NCI-H1694 (cell line): ENCODE results near the gene TMEM54.

ENCODE experiments used
- DNase-seq: peaks from one replicate; lab custom pipeline; 2025; lab: John Stamatoyannopoulos, UW

Gene TMEM54

DNA sequence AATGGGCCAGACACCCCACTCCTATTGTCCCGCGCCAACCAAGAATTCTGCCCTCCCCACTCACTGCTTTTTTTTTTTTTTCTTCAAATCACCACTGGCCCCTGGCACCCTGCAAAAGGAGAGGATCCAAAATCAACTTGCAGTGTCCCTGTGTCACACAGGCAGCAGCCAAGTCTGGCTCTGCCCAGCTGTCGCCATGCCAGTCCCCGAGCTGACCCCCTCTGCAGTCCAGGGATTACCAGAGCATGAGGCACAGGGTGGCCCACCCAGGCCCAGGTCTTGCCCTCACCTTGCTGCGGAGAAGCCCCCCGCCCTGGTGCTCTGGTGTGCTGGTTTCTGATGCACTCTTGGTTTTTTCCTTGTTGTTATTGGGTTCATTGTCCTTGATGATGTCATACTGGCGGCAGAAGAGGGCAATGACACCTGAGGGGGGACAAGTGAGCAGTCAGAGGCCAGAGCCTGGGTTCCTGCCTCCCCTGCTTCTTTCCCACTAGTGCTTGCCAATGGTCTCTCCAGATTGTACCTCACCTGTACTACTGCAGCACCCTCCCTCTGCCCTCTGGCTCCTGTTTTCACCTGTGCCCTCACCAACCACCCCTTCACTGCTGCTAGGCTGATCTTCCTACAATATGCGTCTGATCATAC is 36.7 kb downstream of the TMEM54 start:
- DNase-seq = no peak

DNA sequence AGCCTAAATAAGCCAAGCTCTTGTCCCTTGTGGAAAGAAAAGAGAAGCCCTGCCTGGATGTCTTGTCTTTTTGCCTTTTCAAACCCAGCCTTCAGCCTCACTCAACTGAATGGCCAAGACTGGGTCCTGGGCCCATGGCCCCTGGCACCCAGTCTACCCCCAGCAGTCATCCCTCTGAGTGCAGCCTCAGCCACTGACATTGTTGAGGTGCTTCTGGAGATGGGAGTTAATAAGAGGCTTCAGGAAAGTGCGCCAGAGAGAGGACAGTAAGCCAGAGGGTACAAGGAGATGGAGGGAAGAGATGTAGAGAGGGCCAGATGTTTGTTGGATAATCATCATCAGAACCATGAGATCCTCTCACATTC is 37.3 kb downstream of the TMEM54 start:
- no peak for DNase-seq

DNA sequence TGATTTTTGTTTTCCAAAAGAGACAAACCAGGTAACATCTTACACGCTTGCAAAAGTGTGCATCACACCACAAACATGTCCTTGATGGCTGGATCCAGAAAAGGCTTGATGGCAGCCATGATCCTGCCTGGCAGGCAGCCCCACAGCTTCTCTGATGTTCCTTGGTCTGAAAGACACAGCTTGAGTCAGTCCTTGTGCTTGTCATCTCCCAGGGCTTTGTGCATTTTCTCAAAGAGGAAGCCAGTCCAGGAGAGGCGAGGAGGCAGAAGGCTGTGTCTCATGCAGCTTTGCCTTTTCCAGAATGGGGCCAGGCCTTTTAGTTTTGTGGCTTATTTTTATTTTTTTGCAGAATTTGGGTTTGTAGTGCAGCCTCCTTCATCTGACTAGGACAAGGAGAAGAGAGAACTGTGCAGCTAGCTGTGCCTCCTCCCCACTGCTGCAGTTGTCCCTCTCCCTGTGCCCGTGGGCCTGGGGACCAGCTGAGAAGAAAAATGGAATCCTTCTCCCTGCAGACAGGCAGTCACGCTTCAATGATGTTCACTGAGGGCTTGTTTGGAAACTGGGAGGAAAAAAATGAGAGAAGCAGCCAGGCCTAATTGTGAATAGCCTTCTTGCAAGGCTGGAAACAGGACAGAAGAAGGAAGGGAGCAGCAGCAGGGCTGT is 37.8 kb downstream of the TMEM54 start:
- DNase-seq = no peak

DNA sequence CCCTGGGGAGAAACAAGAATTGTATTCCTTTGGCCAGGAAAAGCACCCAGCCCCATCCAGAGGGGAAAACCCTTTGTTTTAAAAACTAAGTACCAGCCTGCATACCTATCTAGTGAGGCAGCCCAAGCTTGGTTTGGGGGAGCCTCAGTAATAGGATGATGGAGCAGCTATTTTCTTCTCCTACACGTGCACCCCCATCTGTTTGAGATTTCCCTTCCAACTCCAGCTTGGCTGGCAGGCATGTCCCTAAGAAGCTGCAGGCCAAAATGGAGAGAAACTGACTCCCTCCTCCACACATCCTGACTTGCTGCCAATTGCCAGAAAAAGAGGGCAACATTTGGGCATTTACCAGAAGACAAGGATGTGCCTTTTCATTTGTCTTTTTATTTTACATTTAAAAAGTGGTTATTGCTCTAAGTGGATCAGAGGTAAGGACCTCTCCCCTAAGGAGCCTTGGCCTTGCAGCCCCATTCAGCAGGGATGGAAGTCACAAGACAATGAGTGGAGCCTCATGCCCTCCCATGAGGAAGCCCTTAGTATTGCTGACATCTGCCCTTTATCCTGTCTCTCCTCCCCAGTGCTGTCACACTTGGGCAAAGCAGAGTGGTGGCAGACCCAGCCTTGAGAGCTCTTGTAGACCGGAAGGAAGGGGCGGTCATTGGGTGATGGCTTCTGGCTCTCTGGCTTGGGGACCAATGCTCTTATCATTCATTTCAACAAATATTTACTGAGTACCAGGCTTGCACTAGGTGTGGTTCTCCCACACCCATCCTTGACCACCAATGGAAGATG is 39.1 kb downstream of the TMEM54 start:
- DNase-seq = no peak

DNA sequence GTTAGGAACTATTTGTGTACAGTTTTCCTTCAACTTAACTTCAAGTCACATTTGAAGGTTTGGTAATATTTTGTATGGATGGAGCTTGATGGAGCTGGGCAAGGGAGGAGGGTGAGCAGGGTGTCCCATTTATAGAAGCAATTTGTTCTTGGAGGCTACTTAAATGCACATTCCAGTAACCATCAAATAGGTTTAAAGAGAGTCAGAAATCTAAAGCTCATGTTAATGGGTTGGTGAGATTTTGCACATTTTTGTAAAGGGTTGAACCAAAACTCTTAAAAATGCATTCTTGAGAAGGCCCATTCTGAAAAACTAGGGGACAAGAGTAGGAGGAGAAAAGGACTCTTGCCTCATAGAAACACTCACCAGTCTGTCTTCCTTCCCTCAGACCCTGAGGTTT is 40.6 kb downstream of the TMEM54 start:
- DNase-seq = no peak

DNA sequence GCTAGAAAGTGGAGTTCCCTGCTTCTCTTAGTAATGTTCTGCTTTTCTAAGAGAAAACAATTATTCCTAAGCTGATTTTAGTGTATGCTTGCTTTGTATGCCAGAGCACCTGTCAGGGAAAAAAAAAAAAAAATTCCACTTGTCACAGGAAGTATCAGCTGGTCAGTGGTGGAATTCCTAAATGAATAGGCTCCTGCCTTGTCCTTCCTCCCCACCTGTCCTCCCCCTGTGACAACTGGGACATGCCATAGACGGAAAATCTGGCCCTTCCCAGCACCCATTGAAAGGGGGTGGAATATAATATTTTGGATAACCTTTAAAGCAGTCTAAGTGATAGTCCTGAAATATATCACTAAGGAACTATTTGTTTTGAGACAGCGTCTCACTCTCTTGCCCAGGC is 41.3 kb downstream of the TMEM54 start:
- DNase-seq = no peak

DNA sequence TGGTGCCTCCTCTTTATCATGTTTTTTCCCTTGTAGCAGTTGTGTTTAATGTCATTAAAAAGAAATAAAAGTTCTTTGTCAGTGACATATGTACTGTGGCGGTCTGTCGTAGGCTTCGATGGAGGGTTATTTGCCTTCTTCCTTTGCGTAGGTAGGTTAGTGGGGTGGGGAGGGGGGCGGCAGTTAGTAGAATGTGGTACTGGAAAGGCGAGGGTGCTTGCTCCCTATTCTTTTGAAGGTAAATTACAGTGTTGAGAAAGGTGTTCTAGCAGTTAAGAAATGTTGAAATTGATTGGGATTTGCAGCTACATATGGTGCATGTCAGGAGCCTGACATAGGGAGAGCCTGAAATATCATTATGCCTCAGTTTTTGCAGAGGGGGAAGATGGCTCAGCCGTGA is 42.4 kb downstream of the TMEM54 start:
- no peak for DNase-seq

DNA sequence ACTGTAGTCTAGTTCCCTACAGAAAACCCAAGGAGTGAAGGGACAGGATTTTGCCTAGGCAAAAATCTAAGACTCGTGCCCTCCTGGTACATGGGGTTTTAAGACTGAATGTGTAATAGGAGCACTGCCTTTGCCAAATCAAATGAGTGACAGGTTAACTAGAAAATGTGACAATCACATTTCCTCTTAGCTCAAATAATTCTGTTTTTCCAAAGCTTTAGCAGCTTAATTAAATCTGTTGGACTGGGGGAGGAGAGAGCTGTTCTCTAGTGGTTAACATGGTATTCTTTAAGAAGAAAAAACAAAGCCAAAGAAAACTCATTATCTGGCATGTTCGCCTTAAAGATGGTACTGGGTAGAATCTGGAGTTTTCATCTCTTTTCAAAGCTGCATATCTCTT is 43.1 kb downstream of the TMEM54 start:
- DNase-seq = no peak

DNA sequence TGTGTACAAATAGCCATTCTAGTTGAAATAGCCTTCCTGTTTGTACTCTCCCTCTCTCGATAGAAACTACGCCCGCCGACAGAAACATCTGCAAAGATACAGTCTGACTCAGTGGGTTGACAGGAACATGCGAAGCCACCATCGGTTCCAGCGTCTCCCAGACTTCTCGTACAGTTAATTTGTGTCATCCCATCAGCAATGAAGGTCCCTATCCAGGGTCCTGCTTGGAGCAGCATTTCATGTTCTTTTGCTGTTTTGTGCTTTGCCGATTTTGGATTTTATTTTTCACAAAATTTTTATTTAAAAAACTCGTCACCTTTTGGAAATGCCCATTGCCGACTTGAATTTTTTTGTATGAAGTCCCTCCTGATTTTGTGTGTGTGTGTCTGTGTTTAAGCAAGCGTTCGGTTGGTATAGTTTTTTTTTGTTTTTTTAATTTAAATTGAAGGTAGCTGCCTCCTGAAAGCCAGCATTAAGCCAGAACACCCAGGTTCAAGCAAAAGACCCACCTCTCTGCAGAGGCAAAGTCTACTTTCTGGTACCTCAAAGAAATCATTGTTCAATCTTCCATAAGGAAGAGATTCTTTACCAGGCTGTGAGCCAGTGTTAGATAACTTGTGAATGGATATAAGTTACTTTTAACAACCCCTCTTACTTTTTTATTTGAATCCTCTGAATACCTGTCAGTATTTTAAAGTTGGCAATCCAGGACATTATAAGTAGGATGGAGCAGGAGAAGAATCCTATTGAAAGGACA is 45.1 kb downstream of the TMEM54 start:
- no peak for DNase-seq

DNA sequence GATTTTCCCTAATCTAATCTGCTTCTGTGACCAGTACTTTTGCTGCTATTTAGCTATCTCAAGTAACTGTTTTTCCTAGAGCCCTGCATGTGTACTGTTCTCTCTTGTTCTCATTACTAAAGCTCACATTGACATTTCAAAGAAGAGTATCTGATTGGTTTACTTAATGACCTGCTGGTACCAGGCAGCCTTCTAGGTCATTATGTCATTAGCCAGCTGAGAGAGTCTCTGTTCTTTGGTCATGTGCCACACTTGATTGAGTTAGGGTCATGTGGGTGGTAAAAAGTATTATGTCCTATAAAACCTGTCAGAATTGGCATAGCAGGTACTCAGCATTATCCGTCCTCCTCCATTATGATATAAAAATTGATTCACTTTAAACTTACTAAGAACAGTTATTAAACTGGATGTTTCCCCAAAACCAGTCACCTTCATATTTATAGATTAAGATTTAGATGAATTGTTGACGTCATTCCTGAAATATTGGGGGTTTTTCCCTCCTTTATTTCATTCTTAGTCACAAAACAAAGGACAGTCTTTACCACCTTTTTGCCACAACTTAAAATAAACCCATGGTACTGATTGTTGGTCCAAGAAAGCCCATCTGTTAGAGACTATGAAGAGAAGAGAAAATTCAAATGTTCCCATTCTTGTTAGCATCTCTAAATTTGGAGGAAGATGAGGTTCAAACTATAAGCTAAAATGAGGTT is 52.7 kb downstream of the TMEM54 start:
- DNase-seq = no peak
